ENCODE data around the gene IQUB.

GRCh38 chr7:123539871-123540270 lies 5.5 kb upstream of the IQUB start:
- TF ChIP-seq CTCF (conservative IDR thresholded peaks at IDR 0.05; ENCODE audit: low read depth, low read length) (no peak), EZH2phosphoT487 (IDR thresholded peaks at IDR 0.05; ENCODE audit: borderline replicate concordance, low read length) (no peak), EZH2 (IDR thresholded peaks at IDR 0.05; ENCODE audit: low read length, unreplicated experiment) (no peak)

Measured in PC-3 (cell line).